Activated T-helper 17 cell treated with anti-CD3 and anti-CD28 coated beads, Interleukin-2, amount 50 U/mL, for 72 hours (primary cell): Measurements from ENCODE around the gene DACT3. TPM values are rescaled to one million over a fixed set of nuclear protein-coding genes. Genes with fewer than 3 reads are reported as not detected.
"Not testable (repeated sequence)": the region's sequence is repeated elsewhere in the genome, so short reads cannot be mapped to it uniquely, and the experiment has no call there.

ENCODE experiments used
- ATAC-seq: fragments of 150-1000 bp; cut with Tn5 transposase; replicated peaks from 2 replicates; pipeline ENCODE4 v1.10.0; 2021; ENCODE audit warnings: mild to moderate bottlenecking, moderate library complexity
- H3K27ac Mint-ChIP-seq: one replicate; pipeline ENCODE4 v1.8.0; 2022; ENCODE audit warnings: mixed read lengths
- H3K27me3 Mint-ChIP-seq: one replicate; pipeline ENCODE4 v1.8.0; 2022; ENCODE audit warnings: mixed read lengths
- H3K36me3 Mint-ChIP-seq: one replicate; pipeline ENCODE4 v1.8.0; 2022; ENCODE audit warnings: low read depth, mild to moderate bottlenecking, mixed read lengths
- H3K4me1 Mint-ChIP-seq: one replicate; pipeline ENCODE4 v1.8.0; 2022; ENCODE audit warnings: mixed read lengths
- H3K4me3 Mint-ChIP-seq: one replicate; pipeline ENCODE4 v1.8.0; 2022; ENCODE audit warnings: mild to moderate bottlenecking, mixed read lengths
- H3K9me3 Mint-ChIP-seq: one replicate; pipeline ENCODE4 v1.8.0; 2022; ENCODE audit warnings: mixed read lengths
- total RNA-seq, 2 donors: library from RNA; stranded (reverse); gene quantifications; one replicate each; pipeline ENCODE4 v1.2.3, GENCODE V29; 2022

The DACT3 gene
- total RNA-seq, 2 donors from 2014 or later, result 0.09 to 5.4 TPM

GRCh38 chr19:46631481-46631880 is 29.5 kb downstream of the DACT3 start:
- Mint-ChIP-seq H3K4me3 (no peak overlapping the region), H3K4me1 (peaks cover 10% of the 10 kb centered on the region), H3K27ac (no peak overlapping the region), H3K9me3 (no peaks in the 10 kb centered on the region), H3K27me3 (no peaks in the 10 kb centered on the region), H3K36me3 (peaks cover 6% of the 10 kb centered on the region)
- ATAC-seq, result no peak

DNA sequence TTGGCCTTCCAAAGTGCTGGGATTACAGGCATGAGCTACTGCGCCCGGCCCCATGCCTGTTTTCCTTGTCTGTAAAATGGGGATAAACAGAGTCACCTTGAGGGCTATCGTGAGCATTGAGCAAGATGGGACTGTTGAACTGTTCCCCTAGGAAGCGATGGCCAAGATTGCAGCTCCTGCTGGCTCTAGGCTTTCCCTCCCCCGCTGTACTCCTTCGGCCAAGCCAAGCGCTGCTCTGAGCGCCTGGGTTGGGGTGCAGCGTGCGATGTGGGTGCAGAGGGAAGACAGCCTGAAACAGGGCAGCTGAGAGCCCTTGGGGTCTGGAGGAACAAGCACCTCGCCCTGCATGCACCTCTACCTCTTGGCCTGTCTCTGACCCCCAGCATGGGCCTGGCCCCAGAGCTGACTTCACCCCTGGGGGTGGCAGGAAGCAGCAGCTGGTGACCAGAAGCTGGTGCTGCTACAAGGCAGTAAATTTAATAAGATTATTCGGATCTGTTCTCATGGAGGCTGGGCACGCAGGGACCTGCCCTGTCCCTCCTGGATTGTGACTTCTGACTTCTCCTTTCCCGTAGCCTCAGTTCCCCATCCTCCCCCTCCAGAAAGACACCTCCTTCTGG is 30.3 kb downstream of the DACT3 start:
- Mint-ChIP-seq H3K27ac (no peak overlapping the region), H3K9me3 (no peaks in the 10 kb centered on the region), H3K4me3 (no peak overlapping the region), H3K4me1 (peaks cover 10% of the 10 kb centered on the region), H3K36me3 (peaks cover 6% of the 10 kb centered on the region), H3K27me3 (no peaks in the 10 kb centered on the region)
- no peak for ATAC-seq

DNA sequence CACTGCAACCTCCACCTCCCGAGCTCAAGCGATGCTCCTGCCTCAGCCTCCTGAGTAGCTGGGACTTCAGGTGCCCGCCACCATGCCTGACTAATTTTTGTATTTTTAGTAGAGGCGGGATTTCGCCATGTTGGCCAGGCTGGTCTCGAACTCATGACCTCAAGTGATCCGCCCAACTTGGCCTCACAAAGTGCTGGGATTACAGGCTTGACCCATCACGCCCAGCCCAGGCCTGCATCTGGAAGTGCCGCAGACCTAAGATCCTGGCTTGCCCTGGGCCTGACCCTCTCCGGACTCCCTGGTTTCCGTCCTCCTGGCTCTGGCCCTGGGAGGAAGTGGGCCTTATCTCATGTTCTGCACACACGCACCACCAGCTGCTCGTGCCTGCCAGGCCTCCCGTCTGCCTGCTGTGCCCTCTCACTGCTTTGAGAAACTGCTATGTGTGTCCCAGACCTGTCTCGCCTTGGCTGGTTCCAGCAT is 31.4 kb downstream of the DACT3 start:
- Mint-ChIP-seq H3K27me3 (peaks cover 4% of the 10 kb centered on the region), H3K27ac (no peak overlapping the region), H3K4me1 (peaks cover 16% of the 10 kb centered on the region), H3K9me3 (no peaks in the 10 kb centered on the region), H3K4me3 (no peak overlapping the region), H3K36me3 (peaks cover 6% of the 10 kb centered on the region)
- no peak for ATAC-seq

DNA sequence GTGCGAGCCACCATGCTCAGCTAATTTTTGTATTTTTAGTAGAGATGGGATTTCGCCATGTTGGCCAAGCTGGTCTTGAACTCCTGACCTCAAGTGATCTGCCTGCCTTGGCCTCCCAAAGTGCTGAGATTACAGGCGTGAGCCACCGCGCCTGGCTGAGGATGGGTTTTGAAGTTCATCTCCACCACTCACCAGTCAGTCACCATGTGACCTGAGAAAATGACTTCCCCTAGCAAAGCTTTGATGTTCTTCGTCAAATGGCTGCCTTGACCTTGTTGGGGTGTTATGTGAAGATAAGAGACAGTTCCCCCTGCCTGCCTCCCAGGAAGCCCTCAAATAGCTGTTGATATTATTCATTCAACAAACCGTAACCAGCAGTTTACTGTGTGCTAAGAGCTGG is 32.0 kb downstream of the DACT3 start:
- not testable (repeated sequence) for H3K27ac Mint-ChIP-seq, H3K4me3 Mint-ChIP-seq, H3K9me3 Mint-ChIP-seq, H3K27me3 Mint-ChIP-seq, H3K36me3 Mint-ChIP-seq, ATAC-seq
- H3K4me1 Mint-ChIP-seq, result peaks cover 17% of the 10 kb centered on the region

DNA sequence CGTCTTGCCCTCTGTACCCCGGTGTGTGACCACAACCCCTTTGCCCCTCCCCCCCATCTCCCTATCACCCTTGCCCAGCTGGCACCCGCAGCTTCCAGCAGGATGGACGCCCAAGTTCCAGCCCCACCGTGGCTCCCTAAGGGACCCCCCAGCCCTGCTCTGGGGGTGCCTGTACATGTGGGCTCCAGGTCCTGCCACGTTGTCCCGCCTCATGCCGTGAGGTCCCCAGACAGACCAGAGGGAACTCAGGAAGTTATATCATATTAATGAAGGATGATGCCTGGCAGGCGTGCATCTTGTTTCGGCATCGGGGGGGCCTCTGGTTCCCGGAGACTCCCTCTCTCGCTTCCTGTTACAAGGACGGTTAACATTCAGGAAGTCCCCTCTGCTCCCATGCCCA is 34.5 kb downstream of the DACT3 start:
- H3K27ac Mint-ChIP-seq, result no peak overlapping the region
- H3K27me3 Mint-ChIP-seq, result peaks cover 4% of the 10 kb centered on the region
- no peaks in the 10 kb centered on the region for H3K9me3 Mint-ChIP-seq
- no peak for ATAC-seq
- no peak overlapping the region for H3K4me3 Mint-ChIP-seq
- no peaks in the 10 kb centered on the region for H3K36me3 Mint-ChIP-seq
- H3K4me1 Mint-ChIP-seq, result peaks cover 7% of the 10 kb centered on the region

GRCh38 chr19:46625731-46626130 is 35.3 kb downstream of the DACT3 start:
- no peak for ATAC-seq
- peaks cover 7% of the 10 kb centered on the region for H3K4me1 Mint-ChIP-seq
- no peak overlapping the region for H3K27ac Mint-ChIP-seq
- no peaks in the 10 kb centered on the region for H3K9me3 Mint-ChIP-seq
- peaks cover 4% of the 10 kb centered on the region for H3K27me3 Mint-ChIP-seq
- H3K4me3 Mint-ChIP-seq, result peak overlapping the region; percentile 60
- H3K36me3 Mint-ChIP-seq, result no peaks in the 10 kb centered on the region

DNA sequence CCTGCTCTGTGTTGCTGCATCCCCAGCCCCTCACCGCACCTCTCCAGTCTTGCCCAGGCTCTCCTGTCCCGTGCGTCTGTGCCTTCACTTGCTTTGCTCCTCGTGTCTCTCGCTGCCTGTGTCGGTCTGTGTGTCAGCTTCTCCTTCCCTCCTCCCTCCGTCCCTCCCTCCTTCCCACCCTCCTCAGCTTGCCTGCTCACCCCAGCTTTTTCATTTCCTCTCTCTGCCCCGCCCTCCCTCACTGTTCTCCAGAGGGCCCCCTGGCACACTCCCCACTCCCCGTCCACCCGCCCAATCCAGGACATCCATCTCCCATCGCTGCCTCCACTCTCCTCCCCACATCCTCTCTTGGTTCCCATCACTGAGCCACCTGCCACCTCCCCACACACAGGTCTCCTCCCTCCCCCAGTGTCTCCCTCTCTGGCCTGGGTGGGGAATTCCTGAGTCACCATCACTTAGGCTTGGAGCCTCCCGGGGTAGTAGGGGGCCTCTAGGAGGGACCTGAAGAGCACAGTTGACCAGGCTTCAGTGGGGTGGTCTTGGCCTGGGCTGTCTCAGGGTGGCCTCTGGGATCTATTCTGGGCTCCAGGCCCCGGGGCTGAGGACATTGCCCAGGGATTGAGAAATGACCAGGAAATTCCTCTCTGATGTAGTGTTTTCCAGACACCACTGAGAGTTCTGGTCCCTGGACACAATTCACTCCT is 35.9 kb downstream of the DACT3 start, which contains the start of gene PTGIR:
PTGIR (minus strand) TSS at position 132 of the 704 bp plus-strand sequence. CDS start 864 bp downstream, outside the sequence.
- no peaks in the 10 kb centered on the region for H3K9me3 Mint-ChIP-seq
- H3K27ac Mint-ChIP-seq, result peak within 1 kb of the TSS; percentile 58
- peaks cover 7% of the 10 kb centered on the region for H3K4me1 Mint-ChIP-seq
- H3K4me3 Mint-ChIP-seq, result peak within 1 kb of the TSS; percentile 60
- H3K36me3 Mint-ChIP-seq, result no peaks in the 10 kb centered on the region
- ATAC-seq, result peak; percentile 72
- H3K27me3 Mint-ChIP-seq, result peaks cover 4% of the 10 kb centered on the region

DNA sequence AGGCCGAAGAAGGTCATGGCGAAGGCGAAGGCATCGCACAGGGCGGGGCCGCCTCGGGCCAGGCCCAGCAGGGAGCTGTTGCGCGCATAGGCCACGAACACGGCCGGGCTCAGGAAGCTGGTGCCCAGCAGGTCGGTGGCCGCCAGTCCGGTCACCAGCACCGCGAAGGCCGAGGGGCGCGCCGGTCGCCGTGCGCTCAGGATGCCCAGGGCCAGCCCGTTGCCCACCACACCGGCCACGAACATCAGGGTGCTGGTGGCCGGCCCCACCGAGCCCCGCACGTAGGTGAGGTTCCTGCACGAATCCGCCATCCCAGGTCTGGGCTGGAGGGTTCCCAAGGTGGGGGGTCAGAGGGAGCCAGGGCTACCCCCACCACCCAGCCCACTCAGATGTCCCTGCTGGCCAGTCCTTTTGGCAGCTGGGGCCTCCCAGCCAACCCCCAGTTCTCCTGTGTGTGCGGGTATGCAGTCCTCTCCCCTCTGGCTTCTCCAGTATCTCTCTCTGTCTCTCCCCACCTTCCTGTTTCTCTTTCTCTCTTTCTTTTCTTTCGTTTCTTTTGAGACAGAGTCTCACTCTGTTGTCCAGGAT is 37.0 kb downstream of the DACT3 start:
- Mint-ChIP-seq H3K4me3 (peak overlapping the region; percentile 60), H3K27me3 (peaks cover 4% of the 10 kb centered on the region), H3K4me1 (peaks cover 13% of the 10 kb centered on the region), H3K27ac (peak overlapping the region; percentile 58), H3K36me3 (no peaks in the 10 kb centered on the region), H3K9me3 (no peaks in the 10 kb centered on the region)
- no peak for ATAC-seq

DNA sequence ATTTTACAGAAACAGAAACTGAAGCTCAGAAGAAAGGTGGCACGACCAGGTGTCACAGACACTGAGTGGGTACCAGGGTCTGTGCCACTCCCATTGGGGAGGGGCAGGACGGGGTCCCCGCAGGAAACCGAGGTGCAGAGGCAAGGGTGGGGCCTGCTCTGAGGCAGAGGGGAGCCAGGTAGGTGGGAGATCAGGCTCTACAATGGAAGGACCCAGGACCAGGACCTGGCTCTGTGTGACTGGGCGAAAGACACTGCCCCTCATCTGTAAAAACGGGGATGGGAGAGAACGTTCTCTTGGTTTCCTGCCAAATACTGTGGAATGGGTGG is 38.9 kb downstream of the DACT3 start:
- peaks cover 1% of the 10 kb centered on the region for H3K36me3 Mint-ChIP-seq
- H3K4me1 Mint-ChIP-seq, result peaks cover 13% of the 10 kb centered on the region
- ATAC-seq, result no peak
- H3K4me3 Mint-ChIP-seq, result peak overlapping the region; percentile 11
- H3K27me3 Mint-ChIP-seq, result peaks cover 4% of the 10 kb centered on the region
- H3K9me3 Mint-ChIP-seq, result no peaks in the 10 kb centered on the region
- peak overlapping the region; percentile 31 for H3K27ac Mint-ChIP-seq

- Mint-ChIP-seq H3K4me1 (peaks cover 19% of the 10 kb centered on the region), H3K36me3 (peaks cover 7% of the 10 kb centered on the region), H3K27me3 (peaks cover 4% of the 10 kb centered on the region), H3K27ac (peak overlapping the region; percentile 31), H3K9me3 (no peaks in the 10 kb centered on the region), H3K4me3 (peak overlapping the region; percentile 11)
- no peak for ATAC-seq
These were observed 39.5 kb downstream of the DACT3 start for GRCh38 chr19:46621191-46622117.

DNA sequence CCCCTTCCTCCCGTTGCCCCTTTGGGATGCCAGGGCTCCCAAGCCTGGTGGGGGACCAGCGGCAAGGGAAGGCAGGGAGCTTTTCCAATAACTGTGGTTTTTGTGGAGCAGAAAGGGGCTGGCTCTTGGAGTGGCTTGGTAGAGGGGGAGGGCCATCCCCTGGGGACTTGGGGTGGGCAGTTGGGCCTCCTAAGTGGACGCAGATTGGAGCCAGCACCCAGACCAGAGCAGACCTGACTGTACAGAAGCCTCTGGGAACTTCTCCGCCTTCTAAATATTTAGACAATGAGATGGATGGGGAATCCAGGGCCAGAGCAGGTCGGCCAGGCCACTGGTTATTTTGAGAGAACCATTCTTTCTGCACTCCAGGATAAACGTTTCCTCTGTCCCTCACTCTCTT is 40.3 kb downstream of the DACT3 start:
- peak overlapping the region; percentile 80 for H3K4me3 Mint-ChIP-seq
- H3K27ac Mint-ChIP-seq, result no peak overlapping the region
- no peaks in the 10 kb centered on the region for H3K9me3 Mint-ChIP-seq
- H3K36me3 Mint-ChIP-seq, result peaks cover 7% of the 10 kb centered on the region
- H3K4me1 Mint-ChIP-seq, result peaks cover 20% of the 10 kb centered on the region
- H3K27me3 Mint-ChIP-seq, result peaks cover 4% of the 10 kb centered on the region
- no peak for ATAC-seq

GRCh38 chr19:46620267-46620666 is 40.7 kb downstream of the DACT3 start:
- Mint-ChIP-seq H3K4me1 (peaks cover 20% of the 10 kb centered on the region), H3K27ac (peak overlapping the region; percentile 87), H3K27me3 (peaks cover 4% of the 10 kb centered on the region), H3K9me3 (no peaks in the 10 kb centered on the region), H3K36me3 (peaks cover 7% of the 10 kb centered on the region), H3K4me3 (peak overlapping the region; percentile 80)
- ATAC-seq, result no peak

DNA sequence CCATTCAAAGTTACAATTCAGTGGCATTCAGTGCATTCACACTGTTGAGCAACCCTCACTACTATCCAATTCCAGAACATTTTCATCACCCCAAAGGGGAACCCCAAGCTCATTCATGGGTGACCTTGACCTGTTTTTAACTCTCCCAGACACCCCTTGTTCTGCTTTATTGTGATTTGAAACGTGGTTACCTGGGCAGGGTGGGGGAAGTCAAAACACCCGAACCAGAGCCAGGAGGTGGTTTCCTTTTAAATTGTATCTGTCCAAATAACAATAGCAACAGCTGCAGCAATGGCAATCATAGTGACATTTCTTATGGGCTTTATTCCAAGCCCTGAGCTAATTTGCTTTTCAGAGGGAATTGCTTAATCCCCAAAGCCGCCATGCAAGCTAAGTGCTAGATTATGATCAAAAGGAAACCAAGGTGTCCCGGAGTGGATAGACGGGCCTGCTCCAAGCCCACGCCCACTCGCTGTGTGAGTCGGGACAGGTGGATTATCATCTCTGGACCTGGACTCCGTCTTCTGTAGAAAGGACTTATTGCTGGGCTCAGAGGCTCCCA is 42.2 kb downstream of the DACT3 start:
- no peak for ATAC-seq
- peaks cover 20% of the 10 kb centered on the region for H3K4me1 Mint-ChIP-seq

GRCh38 chr19:46617601-46618000 is 43.4 kb downstream of the DACT3 start:
- Mint-ChIP-seq H3K9me3 (no peaks in the 10 kb centered on the region), H3K27ac (peak overlapping the region; percentile 91), H3K4me3 (peak overlapping the region; percentile 79), H3K36me3 (peaks cover 7% of the 10 kb centered on the region), H3K4me1 (peaks cover 22% of the 10 kb centered on the region), H3K27me3 (no peaks in the 10 kb centered on the region)
- no peak for ATAC-seq

More for the DNA sequence above, 42.2 kb downstream of the DACT3 start:
- H3K4me3 Mint-ChIP-seq, result peak overlapping the region; percentile 80
- peaks cover 7% of the 10 kb centered on the region for H3K36me3 Mint-ChIP-seq
- H3K27ac Mint-ChIP-seq, result peak overlapping the region; percentile 87
- H3K9me3 Mint-ChIP-seq, result no peaks in the 10 kb centered on the region
- H3K27me3 Mint-ChIP-seq, result no peaks in the 10 kb centered on the region
